Epithelial cell of esophagus (primary cell): ENCODE measurements around the gene ELK4.

Experiments used
- DNase-seq: peaks from one replicate; pipeline ENCODE4 v3.0.0; 2010; ENCODE audit warnings: low read depth
- H3K4me3 ChIP-seq: 2 replicates; pipeline ENCODE4 v1.5.1; 2011; ENCODE audit warnings: mild to moderate bottlenecking, low read length, control low read depth
- TF ChIP-seq, protein P1 (sequence below): IDR thresholded peaks from 2 replicates; pipeline ENCODE4 v1.5.1; 2011; ENCODE audit warnings: low read depth, mild to moderate bottlenecking, low read length, control low read depth, inconsistent platforms; ENCODE audit not compliant: insufficient read depth; ENCODE audit errors: missing control alignments

Gene ELK4

DNA sequence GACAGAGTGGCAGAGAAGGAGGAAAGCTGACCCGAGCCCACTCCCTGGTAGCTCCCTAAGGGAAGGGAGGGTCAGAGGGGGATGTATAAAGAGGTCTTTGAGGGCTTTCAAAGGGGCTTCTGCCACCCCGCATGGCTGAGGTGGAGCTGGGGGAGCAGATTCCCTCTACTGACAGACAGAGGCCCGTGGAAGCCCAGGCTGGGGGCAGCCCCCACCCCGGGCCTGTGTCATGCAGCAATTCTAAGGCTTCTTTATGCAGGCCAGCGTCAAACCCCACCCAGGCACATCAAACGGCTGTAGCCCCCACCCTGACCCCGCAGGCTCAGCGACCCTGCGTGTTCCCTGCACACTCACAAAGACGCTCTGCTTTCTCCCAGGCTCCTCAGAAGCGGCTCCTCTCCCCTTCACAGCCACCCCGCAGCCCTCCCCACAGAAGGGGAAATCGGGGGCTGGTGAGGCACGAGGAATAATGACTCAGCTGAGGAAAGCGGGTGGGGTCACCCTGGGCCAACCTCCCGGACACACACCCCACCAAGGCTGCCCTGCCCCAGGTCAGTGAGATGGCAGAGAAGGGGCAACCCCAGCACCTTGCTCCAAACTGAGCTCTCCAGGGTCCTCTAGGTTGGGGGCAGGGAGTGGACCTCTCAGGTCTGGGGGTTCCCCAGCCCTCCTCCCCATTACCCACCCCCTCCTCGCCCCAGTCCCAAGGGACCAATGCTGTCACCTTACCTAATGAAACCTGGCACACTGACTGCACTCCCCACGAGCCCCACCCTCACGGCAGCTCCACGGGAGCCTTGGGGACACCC lies 37.7 kb upstream of the ELK4 start:
- TF ChIP-seq, protein P1, sequence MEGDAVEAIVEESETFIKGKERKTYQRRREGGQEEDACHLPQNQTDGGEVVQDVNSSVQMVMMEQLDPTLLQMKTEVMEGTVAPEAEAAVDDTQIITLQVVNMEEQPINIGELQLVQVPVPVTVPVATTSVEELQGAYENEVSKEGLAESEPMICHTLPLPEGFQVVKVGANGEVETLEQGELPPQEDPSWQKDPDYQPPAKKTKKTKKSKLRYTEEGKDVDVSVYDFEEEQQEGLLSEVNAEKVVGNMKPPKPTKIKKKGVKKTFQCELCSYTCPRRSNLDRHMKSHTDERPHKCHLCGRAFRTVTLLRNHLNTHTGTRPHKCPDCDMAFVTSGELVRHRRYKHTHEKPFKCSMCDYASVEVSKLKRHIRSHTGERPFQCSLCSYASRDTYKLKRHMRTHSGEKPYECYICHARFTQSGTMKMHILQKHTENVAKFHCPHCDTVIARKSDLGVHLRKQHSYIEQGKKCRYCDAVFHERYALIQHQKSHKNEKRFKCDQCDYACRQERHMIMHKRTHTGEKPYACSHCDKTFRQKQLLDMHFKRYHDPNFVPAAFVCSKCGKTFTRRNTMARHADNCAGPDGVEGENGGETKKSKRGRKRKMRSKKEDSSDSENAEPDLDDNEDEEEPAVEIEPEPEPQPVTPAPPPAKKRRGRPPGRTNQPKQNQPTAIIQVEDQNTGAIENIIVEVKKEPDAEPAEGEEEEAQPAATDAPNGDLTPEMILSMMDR = no peak
- DNase-seq = no peak
- H3K4me3 ChIP-seq = no peak overlapping the region

DNA sequence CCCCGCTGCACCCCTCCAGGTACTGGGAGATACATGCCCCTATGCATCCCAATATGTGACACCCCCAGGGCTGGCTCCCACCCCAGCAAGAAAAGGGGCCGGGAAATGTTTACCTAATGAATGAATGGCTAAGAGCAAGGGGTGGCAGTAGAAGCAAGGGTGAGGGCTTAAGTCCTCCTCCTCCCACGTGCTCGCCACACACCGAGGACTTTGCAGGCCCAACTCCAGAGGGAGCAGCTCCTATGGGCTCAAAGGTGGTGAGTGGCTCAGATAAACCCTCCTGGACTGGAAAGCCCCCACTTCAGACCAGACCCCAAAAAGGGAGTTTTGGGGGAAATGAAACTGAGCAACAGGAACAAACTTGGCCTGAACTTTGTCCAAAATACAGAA lies 37.1 kb upstream of the ELK4 start:
- TF ChIP-seq, protein P1 = no peak
- no peak overlapping the region for H3K4me3 ChIP-seq
- DNase-seq = no peak

DNA sequence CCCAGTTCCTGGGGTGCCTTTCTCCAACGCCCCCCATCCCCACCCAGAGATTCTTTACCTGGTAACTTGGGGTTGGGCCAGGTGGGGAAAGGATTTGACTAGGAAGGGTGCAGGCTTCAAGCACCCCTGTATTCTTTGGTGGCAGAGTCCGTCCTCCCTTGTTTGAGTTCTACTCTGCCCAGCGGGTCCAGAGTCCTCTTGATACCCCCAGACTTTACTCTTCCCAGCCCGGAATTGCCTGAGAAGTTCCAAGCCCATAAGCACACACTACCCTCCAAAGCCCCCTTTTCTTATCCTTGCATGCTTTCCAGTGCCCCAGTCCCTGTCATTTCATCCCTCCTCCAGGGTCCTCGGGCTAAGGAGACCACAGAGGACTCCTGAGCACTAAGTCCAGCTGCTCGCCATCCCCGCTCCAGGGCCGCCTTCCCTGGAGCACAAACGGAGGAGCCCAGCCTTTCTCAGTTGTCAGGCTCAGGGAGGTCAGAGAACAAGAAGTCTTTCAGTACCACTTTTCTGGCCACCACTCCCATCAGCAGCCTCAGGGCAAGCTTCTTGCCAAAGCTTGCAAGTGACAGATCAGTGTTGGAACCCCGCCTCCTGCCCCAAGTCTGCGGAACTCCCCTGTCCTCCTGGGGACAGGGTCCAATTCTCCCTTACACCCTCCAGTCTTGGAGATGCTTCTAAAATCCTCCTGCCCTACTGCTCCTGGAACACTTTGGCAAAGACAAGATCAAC lies 36.3 kb upstream of the ELK4 start:
- H3K4me3 ChIP-seq = no peak overlapping the region
- DNase-seq = peak; percentile 45
- TF ChIP-seq, protein P1 = no peak

DNA sequence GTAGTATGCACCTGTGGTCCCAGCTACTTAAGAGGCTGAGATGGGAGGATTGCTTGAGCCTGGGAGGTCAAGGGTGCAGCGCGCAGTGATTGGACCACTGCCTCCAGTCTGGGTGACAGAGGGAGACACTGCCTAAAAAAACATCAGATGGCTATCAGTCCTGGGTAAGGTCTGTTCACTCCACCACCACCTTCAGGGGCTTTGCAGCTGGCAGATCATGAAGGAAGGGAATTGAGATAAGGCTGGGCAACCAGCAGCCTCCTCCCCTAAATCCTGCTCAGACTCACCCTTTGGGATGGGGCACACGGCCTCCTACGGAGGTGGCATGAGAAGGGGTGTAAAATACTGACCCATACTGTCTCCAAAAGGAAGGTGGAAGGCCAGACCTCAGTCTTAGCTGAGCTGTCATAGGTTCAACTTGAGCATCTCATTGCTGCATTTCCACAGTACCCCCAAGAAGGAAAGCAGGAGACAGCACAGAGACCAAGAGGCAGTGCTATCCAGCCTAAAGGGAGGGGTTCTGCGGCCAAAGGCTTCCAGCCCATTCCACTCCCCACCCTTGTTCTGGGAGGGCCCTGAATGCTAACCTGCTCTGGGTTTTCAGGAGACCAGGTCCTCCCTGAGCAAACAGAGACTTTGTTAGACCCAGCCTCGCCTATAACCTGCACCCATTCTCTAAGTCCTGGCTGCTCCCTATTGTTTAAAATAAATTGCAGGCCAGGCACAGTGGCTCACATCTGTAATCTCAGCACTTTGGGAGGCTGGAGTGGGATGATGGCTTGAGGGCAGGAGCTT lies 34.8 kb upstream of the ELK4 start:
- no peak for DNase-seq
- TF ChIP-seq, protein P1 = no peak
- no peak overlapping the region for H3K4me3 ChIP-seq

DNA sequence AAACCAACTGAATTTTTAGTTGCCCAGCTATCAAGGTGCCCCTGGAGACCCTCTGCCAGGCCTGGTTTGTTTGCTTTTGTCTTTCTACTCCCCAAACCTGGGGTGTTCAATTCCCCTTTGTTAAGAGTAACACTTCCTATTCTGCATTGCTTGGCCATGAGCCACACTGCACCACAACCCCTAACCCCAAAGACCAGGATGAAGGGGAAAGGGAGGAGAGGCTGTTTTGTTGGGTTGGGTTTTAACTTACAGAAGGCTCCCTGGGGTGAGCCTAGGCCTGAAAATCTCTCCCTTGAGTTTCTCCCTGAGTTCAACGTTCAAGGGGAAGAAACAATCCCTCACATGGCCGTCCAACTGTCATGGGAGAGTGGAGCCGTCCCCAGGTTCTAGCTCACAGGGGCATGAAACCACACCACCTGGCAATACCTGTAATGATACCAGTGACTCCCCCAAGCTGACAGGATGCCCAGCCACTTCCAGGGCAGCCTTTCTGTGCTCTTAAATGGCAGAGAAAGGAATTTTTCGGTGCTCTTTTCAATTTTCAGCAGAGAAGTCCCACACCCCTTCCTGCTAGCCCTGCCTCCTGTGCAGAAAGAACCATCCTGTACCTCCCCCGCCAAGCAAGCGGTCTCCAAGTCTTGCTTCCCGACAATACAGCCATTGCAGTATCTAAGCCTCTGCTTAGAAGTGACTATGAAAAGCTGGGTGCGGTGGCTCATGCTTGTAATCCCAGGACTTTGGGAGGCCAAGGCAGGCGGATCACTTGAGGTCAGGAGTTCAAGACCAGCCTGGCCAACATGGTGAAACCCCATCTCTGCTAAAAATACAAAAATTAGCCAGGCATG lies 33.6 kb upstream of the ELK4 start:
- TF ChIP-seq, protein P1 = no peak
- no peak for DNase-seq
- no peak overlapping the region for H3K4me3 ChIP-seq

DNA sequence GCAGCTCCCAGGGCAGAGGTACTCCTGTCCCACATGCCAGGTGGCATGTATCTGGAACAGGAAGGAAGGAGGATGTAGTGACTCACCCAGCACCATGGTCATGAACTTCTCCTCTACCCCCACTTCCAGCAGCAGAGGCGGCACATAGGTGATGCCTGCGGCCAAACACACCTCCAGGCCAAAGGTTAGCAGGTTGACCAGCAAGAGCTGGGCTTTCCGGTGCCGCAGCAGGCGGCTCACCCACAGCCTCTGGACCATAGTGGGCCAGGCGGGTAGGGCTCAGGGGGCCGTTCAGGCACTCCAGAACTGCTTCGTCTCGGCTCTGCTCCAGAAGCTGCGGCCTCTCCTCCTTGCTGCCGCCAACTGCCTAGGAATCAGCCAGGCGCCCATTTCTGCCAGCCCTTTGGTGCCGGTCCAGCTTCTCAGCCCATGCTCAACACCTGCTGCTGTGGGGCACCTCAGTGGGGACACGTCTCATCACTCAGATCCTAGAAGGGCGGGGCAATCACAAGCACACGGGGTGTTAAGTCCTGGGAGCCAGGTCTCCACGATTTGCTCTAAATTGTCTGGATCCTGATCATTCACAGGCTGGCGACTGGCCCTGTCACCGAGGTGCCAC lies 32.7 kb upstream of the ELK4 start:
- DNase-seq = peak; percentile 69
- H3K4me3 ChIP-seq = no peak overlapping the region
- TF ChIP-seq, protein P1 = no peak
